Stomach (tissue), 19 donors: ENCODE measurements around the gene SLC5A7. TPM values are rescaled to one million over a fixed set of nuclear protein-coding genes. Genes with fewer than 3 reads are reported as not detected.
A peak's percentile ranks its signal among the peaks of the same experiment; 100 is the strongest.

Experiments
- DNase-seq, 2 donors: peaks; one replicate each; pipeline versions ENCODE4 v3.0.0 to v3.0.0-alpha.2; 2013 to 2019
- H3K27ac ChIP-seq, 5 donors: fragments of 200-600 bp in 4 of 5; sonication (generic) in 4 of 5; one replicate each; pipeline ENCODE4 v1.5.1; 2013 to 2019; ENCODE audit warnings: mild to moderate bottlenecking in 1 of 5, moderate library complexity in 1 of 5
- H3K27me3 ChIP-seq, 3 donors: fragments of 200-600 bp; sonication (generic); one replicate each; pipeline ENCODE4 v1.5.1; 2017 to 2019; ENCODE audit warnings: mixed run types in 1 of 3
- H3K36me3 ChIP-seq, 4 donors: fragments of 200-600 bp; sonication (generic); 1 replicate in 3 of 4; 2 replicates in 1 of 4; pipeline ENCODE4 v1.5.1; 2016 to 2019
- H3K4me1 ChIP-seq, 4 donors: fragments of 200-600 bp; sonication (generic); one replicate each; pipeline ENCODE4 v1.5.1; 2016 to 2019
- H3K4me3 ChIP-seq, 4 donors: fragments of 200-600 bp; sonication (generic) in 3 of 4; one replicate each; pipeline ENCODE4 v1.5.1; 2016 to 2019; ENCODE audit warnings: mild to moderate bottlenecking in 1 of 4
- H3K9me3 ChIP-seq, 4 donors: fragments of 200-600 bp; sonication (generic); one replicate each; pipeline ENCODE4 v1.5.1; 2016 to 2019
- CTCF ChIP-seq, 7 experiments: fragments of 450-650 bp in 4 of 7; fragments of 200-600 bp in 3 of 7; sonication (generic) in 3 of 7; IDR thresholded peaks; one replicate each; pipeline ENCODE4 v1.5.1; 2016 to 2019; ENCODE audit warnings: antibody characterized with exemption in 7 of 7, control low read depth in 2 of 7, mild to moderate bottlenecking in 1 of 7
- EP300 ChIP-seq: sonication (generic); formaldehyde crosslinking; IDR thresholded peaks from one replicate; pipeline ENCODE4 v1.6.1; 2017; ENCODE audit warnings: antibody characterized with exemption
- POLR2A ChIP-seq, 4 donors: fragments of 450-650 bp; IDR thresholded peaks; one replicate each; pipeline ENCODE4 v1.6.1; 2016; ENCODE audit warnings: antibody characterized with exemption in 4 of 4, control low read depth in 2 of 4, mild to moderate bottlenecking in 1 of 4, moderate library complexity in 1 of 4
- POLR2AphosphoS5 ChIP-seq, 3 donors: sonication (generic); formaldehyde crosslinking; IDR thresholded peaks; one replicate each; pipeline ENCODE4 v1.6.1; 2016; ENCODE audit warnings: antibody characterized with exemption in 3 of 3
- WGBS, 5 donors: extraction: QIAGEN DNeasy Blood & Tissue Kit in 3 of 5; methylation state at CpG; one replicate each; pipeline versions ENCODE4 v1.1.5 to v1.1.7; 2013 to 2018; 5-methylcytosine and 5-hydroxymethylcytosine counted together
- intact Hi-C: fragments of 100-400 bp; cut with DNase I; formaldehyde crosslinking; loops from one replicate; pipeline ENCODE4 v1.15.1; 2023; ENCODE audit warnings: low total_unique reads
- long read RNA-seq, 10 donors: transcript quantifications; one replicate each; lab custom pipeline, GENCODE V29; 2026
- polyA plus RNA-seq, 3 donors: library from polyadenylated mRNA; stranded (reverse); fragments of 200-250 nt; gene quantifications; one replicate each; pipeline ENCODE4 v1.2.3, GENCODE V29; 2013
- total RNA-seq, 5 donors: library from RNA; depleted of rRNA; stranded (reverse); fragments of >200 nt; gene quantifications; one replicate each; pipeline versions ENCODE4 v1.1.0 to v1.2.3, GENCODE V29; 2014 to 2016
- donor health status: healthy with polysubstance abuse.
- donor health status: Bipolar disorder and iron deficiency.
- donor health status: healthy.

Gene SLC5A7
- total RNA-seq (1 to 10 TPM in 1 of 5 donors, under 1 TPM in 1, not detected in 3; 0.58 to 7.0 TPM), polyA plus RNA-seq (under 1 TPM in 2 of 3 donors, not detected in 1; 0.18 to 0.31 TPM)
- long read RNA-seq, donor 1, result 0 reads
- long read RNA-seq, donor 2, full-length matches to known transcripts, result 1 of 10 reads
- long read RNA-seq, donor 2, partial matches to known transcripts, result 9 of 10 reads
- long read RNA-seq, donor 2, other reads (novel, unspliced or antisense), result 0 of 10 reads
- long read RNA-seq, donor 3, result 0 reads
- long read RNA-seq, donor 4, full-length matches to known transcripts, result 1 of 1 reads
- long read RNA-seq, donor 4, partial matches to known transcripts, result 0 of 1 reads
- long read RNA-seq, donor 4, other reads (novel, unspliced or antisense), result 0 of 1 reads
- long read RNA-seq, donor 5, result 0 reads
- long read RNA-seq, donor 6, result 0 reads
- long read RNA-seq, donor 7, result 0 reads
- long read RNA-seq, donor 8, result 0 reads
- long read RNA-seq, donor 9, result 0 reads
- long read RNA-seq, donor 10, result 0 reads

- intact Hi-C loops, result no loop called here
- peaks cover 9 to 33% (median 16%) of the 10 kb centered on the region in 3 donors for H3K27me3 ChIP-seq
- 3 to 7% (median 6%) methylated on average over 56 to 75 of the region's 75 CpGs for WGBS, 5 donors
Measured at GRCh38 chr2:107986278-107987217, at the start of gene SLC5A7. TSS of gene SLC5A7 (plus strand) at chr2:107986524. CDS start at chr2:107988156, 1,632 bp downstream.

GRCh38 chr2:107961395-107961794 is 24.9 kb upstream of the SLC5A7 start:
- H3K27me3 ChIP-seq, result no peaks in the 10 kb centered on the region
- WGBS, 5 donors, result 55 to 70% (median 66%) methylated on average over 4 of the region's 4 CpGs
- no peaks in the 10 kb centered on the region for H3K4me1 ChIP-seq
- DNase-seq, result no peak
- intact Hi-C loops, result no loop called here
- no peak overlapping the region for H3K4me3 ChIP-seq
- H3K27ac ChIP-seq, result no peak overlapping the region
- H3K36me3 ChIP-seq, result no peaks in the 10 kb centered on the region
- H3K9me3 ChIP-seq, result no peaks in the 10 kb centered on the region
- no peak for TF ChIP-seq CTCF (IDR thresholded peaks at IDR 0.05)

More at GRCh38 chr2:107986278-107987217, at the start of gene SLC5A7:
- H3K27ac ChIP-seq, result no peak within 1 kb of the TSS
- no peaks in the 10 kb centered on the region for H3K9me3 ChIP-seq
- peak in 1 of 2 donors; percentile 43 for DNase-seq
- peaks cover 0 to 9% (median 8%) of the 10 kb centered on the region in 4 donors for H3K4me1 ChIP-seq
- TF ChIP-seq EP300 (no peak), CTCF (IDR thresholded peaks at IDR 0.05) (no peak), POLR2A (IDR thresholded peaks at IDR 0.05) (no peak), POLR2AphosphoS5 (IDR thresholded peaks at IDR 0.05) (no peak)
- peak within 1 kb of the TSS; percentile 7 to 39 (median 24) for H3K4me3 ChIP-seq
- no peaks in the 10 kb centered on the region for H3K36me3 ChIP-seq

- 45 to 80% (median 75%) methylated on average over 1 of the region's 1 CpG for WGBS, 5 donors
Measured at GRCh38 chr2:107964185-107964584, 22.1 kb upstream of the SLC5A7 start.

More at GRCh38 chr2:107964185-107964584, 22.1 kb upstream of the SLC5A7 start:
- TF ChIP-seq POLR2A (IDR thresholded peaks at IDR 0.05), result no peak
- no peak for TF ChIP-seq CTCF (IDR thresholded peaks at IDR 0.05)
- TF ChIP-seq POLR2AphosphoS5 (IDR thresholded peaks at IDR 0.05), result no peak
- TF ChIP-seq EP300, result no peak
- Histone ChIP-seq H3K9me3 (peaks cover 0 to 4% (median 0%) of the 10 kb centered on the region in 4 donors), H3K27me3 (no peaks in the 10 kb centered on the region), H3K4me3 (no peak overlapping the region), H3K36me3 (no peaks in the 10 kb centered on the region), H3K27ac (no peak overlapping the region), H3K4me1 (no peaks in the 10 kb centered on the region)
- intact Hi-C loops, result no loop called here
- no peak for DNase-seq
